CD4-positive, alpha-beta T cell treated with Interferon alpha-2 for 1 hour (primary cell): ENCODE measurements around the gene CHD5.

Experiments used
- DNase-seq, 2 donors: peaks; one replicate each; pipeline ENCODE4 v3.0.0-alpha.2; 2020 to 2022

CHD5 gene

GRCh38 chr1:6052543-6053205 lies 127.4 kb downstream of the CHD5 start:
- peak in 1 of 2 donors; percentile 48 for DNase-seq
